Measurements from ENCODE around the gene SNN. TPM values are rescaled to one million over a fixed set of nuclear protein-coding genes. Genes with fewer than 3 reads are reported as not detected.
A peak's percentile ranks its signal among the peaks of the same experiment; 100 is the strongest.

SNN gene
- total and polyA plus RNA-seq, 2 of the 4 experiments (the other 2 are of a cell fraction): 10.0 to 13.0 TPM

GRCh38 chr16:11658896-11659708, 9.2 kb upstream of the SNN start:
- DNase-seq (no peak), ATAC-seq (ENCODE audit: low read depth) (peak; percentile 37; the same call in 1 of the 2 replicates)
- Histone ChIP-seq H3K79me1 (ENCODE audit: low read depth in 1 of 2, low read length in 2 of 2) (no peaks in the 10 kb centered on the region), H2BK120ac (ENCODE audit: low read depth, low read length) (no peak overlapping the region), H3K18ac (ENCODE audit: low read depth, low read length) (no peak overlapping the region), H4K20me1 (ENCODE audit: insufficient read depth, low read length) (no peaks in the 10 kb centered on the region), H3K9ac (ENCODE audit: low read depth, low read length) (no peak overlapping the region), H3K9me1 (ENCODE audit: insufficient read depth, low read length) (no peaks in the 10 kb centered on the region), H3K23ac (ENCODE audit: low read depth, low read length) (no peak overlapping the region), H3K4ac (ENCODE audit: low read depth, low read length) (no peak overlapping the region), H2BK15ac (ENCODE audit: low read depth, low read length) (no peak overlapping the region), H2BK5ac (ENCODE audit: low read depth, low read length, poor library complexity, severe bottlenecking) (no peak overlapping the region), H2AK9ac (replicated peaks; ENCODE audit: low read depth, low read length, poor library complexity) (peak overlapping the region; percentile 71), H3K14ac (replicated peaks; ENCODE audit: low read depth, low read length) (no peak overlapping the region), H3K27me3 (ENCODE audit: control insufficient read depth, insufficient read depth, low read length) (peaks cover 8% of the 10 kb centered on the region; the same call in 1 of the 2 replicates), H4K91ac (ENCODE audit: insufficient read depth, low read depth, low read length) (no peak overlapping the region), H3K4me1 (ENCODE audit: control insufficient read depth, insufficient read depth, low read length) (no peaks in the 10 kb centered on the region), H3K4me2 (ENCODE audit: low read depth, low read length) (no peak overlapping the region), H2AFZ (replicated peaks; ENCODE audit: low read length, poor library complexity) (peak overlapping the region; percentile 74), H3K56ac (ENCODE audit: extremely low read depth, insufficient read depth, low read length) (no peak overlapping the region), H4K8ac (ENCODE audit: low read depth in 2 of 2, low read length in 2 of 2) (no peak overlapping the region), H3K9me3 (ENCODE audit: control insufficient read depth, insufficient read depth, low read length) (no peaks in the 10 kb centered on the region), H3K36me3 (ENCODE audit: control insufficient read depth, insufficient read depth, low read length) (no peaks in the 10 kb centered on the region), H4K5ac (ENCODE audit: low read depth, low read length) (no peak overlapping the region), H3K27ac (ENCODE audit: insufficient read depth, low read length) (no peak overlapping the region), H2AK5ac (ENCODE audit: low read depth, low read length) (no peak overlapping the region), H2BK20ac (ENCODE audit: low read depth, low read length) (no peak overlapping the region), H3K4me3 (ENCODE audit: insufficient read depth, low read depth, low read length) (no peak overlapping the region)
- dilution Hi-C loops (cut with HindIII; ENCODE audit: low sequenced_read_pairs, unreplicated experiment) (no loop called here), intact Hi-C loops (cut with micrococcal nuclease) (no loop called here), in situ Hi-C loops (cut with MboI; ENCODE audit: low sequenced_read_pairs) (no loop called here)
- ChIA-PET POLR2A (ENCODE audit: unreplicated experiment) (no interaction called here), CTCF (interaction anchor here (0.7 to 1.1 kb wide), 3 partner anchors 10 to 127 kb away, joined by 3 to 7 read pairs (median 3); no protein-coding TSS in a partner anchor)
- 67% methylated on average over 6 of the region's 19 CpGs; no CpG with 5 or more reads in 1 of the 2 experiments for WGBS, 2 experiments (ENCODE audit: extremely low coverage in 2 of 2, insufficient read length in 1 of 2)
- BruUV-seq (replicated peaks): no TSS peak
- TF ChIP-seq RCOR1 (IDR thresholded peaks at IDR 0.05; ENCODE audit: insufficient replicate concordance, low read length) (no peak), SMC3 (IDR thresholded peaks at IDR 0.05; ENCODE audit: low read depth, low read length) (no peak), NFE2L2 (IDR thresholded peaks at IDR 0.05; ENCODE audit: low read depth, low read length) (no peak), CTCF (conservative IDR thresholded peaks at IDR 0.05; ENCODE audit: low read depth, low read length) (no peak), MAZ (IDR thresholded peaks at IDR 0.05; ENCODE audit: borderline replicate concordance, low read depth, low read length) (no peak), CEBPB (IDR thresholded peaks at IDR 0.05; ENCODE audit: low read depth, low read length) (no peak), ELK1 (IDR thresholded peaks at IDR 0.05; ENCODE audit: borderline replicate concordance, low read depth, low read length) (no peak), FOS (IDR thresholded peaks at IDR 0.05; ENCODE audit: low read depth, low read length) (no peak), CHD1 (IDR thresholded peaks at IDR 0.05; ENCODE audit: low read depth, low read length) (no peak), USF2 (IDR thresholded peaks at IDR 0.05; ENCODE audit: low read depth, low read length) (no peak), BHLHE40 (IDR thresholded peaks at IDR 0.05; ENCODE audit: low read depth, low read length) (no peak), MAFK (IDR thresholded peaks at IDR 0.05; ENCODE audit: low read depth, low read length) (no peak), POLR2A (IDR thresholded peaks at IDR 0.05; ENCODE audit: low read depth, low read length) (no peak), MXI1 (IDR thresholded peaks at IDR 0.05; ENCODE audit: borderline replicate concordance, low read depth, low read length) (no peak), RAD21 (IDR thresholded peaks at IDR 0.05; ENCODE audit: low read length) (no peak)
